Endothelial cell (in vitro differentiated cells): ENCODE data around the gene CREB3L4. TPM values are rescaled to one million over a fixed set of nuclear protein-coding genes. Genes with fewer than 3 reads are reported as not detected.

Experiments used
- DNase-seq: peaks from one replicate; pipeline ENCODE4 v3.0.0; 2021; ENCODE audit warnings: low spot score
- H3K27ac Mint-ChIP-seq: one replicate; pipeline ENCODE4 v1.8.0; 2021; ENCODE audit warnings: mixed read lengths, inconsistent platforms; ENCODE audit not compliant: unreplicated experiment
- H3K27me3 Mint-ChIP-seq: one replicate; pipeline ENCODE4 v1.8.0; 2021; ENCODE audit warnings: mild to moderate bottlenecking, moderate library complexity, mixed read lengths, inconsistent platforms; ENCODE audit not compliant: unreplicated experiment
- H3K36me3 Mint-ChIP-seq: one replicate; pipeline ENCODE4 v1.8.0; 2021; ENCODE audit warnings: mild to moderate bottlenecking, low read depth, mixed read lengths, inconsistent platforms; ENCODE audit not compliant: unreplicated experiment
- H3K4me1 Mint-ChIP-seq: one replicate; pipeline ENCODE4 v1.8.0; 2021; ENCODE audit warnings: mild to moderate bottlenecking, mixed read lengths, inconsistent platforms; ENCODE audit not compliant: unreplicated experiment
- H3K4me3 Mint-ChIP-seq: one replicate; pipeline ENCODE4 v1.8.0; 2021; ENCODE audit warnings: mild to moderate bottlenecking, mixed read lengths, inconsistent platforms; ENCODE audit not compliant: unreplicated experiment
- H3K9me3 Mint-ChIP-seq: one replicate; pipeline ENCODE4 v1.8.0; 2021; ENCODE audit warnings: mixed read lengths, inconsistent platforms; ENCODE audit not compliant: unreplicated experiment
- CTCF ChIP-seq: fragments of 200-600 bp; sonication (generic); IDR thresholded peaks from one replicate; pipeline ENCODE4 v1.5.0; 2021; ENCODE audit warnings: antibody characterized with exemption; ENCODE audit not compliant: unreplicated experiment
- total RNA-seq: library from RNA; stranded (reverse); fragmentation: NEBNext Ultra II Directional; extraction: Animal tissue kit (Norgen Biotek cat#: 25700); gene quantifications from one replicate; pipeline ENCODE4 v1.2.1, GENCODE V29; 2021; ENCODE audit not compliant: unreplicated experiment

Gene CREB3L4
- total RNA-seq, 1 donor from 2014 or later = 13.2 TPM

- no peak for DNase-seq
- no peak overlapping the region for H3K27ac Mint-ChIP-seq
- H3K4me3 Mint-ChIP-seq = peak overlapping the region; percentile 72
Observed at GRCh38 chr1:153953859-153954365, 13.8 kb upstream of the CREB3L4 start.

GRCh38 chr1:153954826-153955225 lies 12.9 kb upstream of the CREB3L4 start:
- Mint-ChIP-seq H3K4me3 (peak overlapping the region; percentile 72), H3K27me3 (peaks cover 9% of the 10 kb centered on the region), H3K27ac (no peak overlapping the region), H3K4me1 (peaks cover 37% of the 10 kb centered on the region), H3K36me3 (peaks cover 39% of the 10 kb centered on the region), H3K9me3 (no peaks in the 10 kb centered on the region)
- no peak for DNase-seq
- no peak for TF ChIP-seq CTCF

More at GRCh38 chr1:153953859-153954365, 13.8 kb upstream of the CREB3L4 start:
- H3K27me3 Mint-ChIP-seq = peaks cover 9% of the 10 kb centered on the region
- TF ChIP-seq CTCF = no peak
- peaks cover 36% of the 10 kb centered on the region for H3K36me3 Mint-ChIP-seq
- no peaks in the 10 kb centered on the region for H3K9me3 Mint-ChIP-seq
- H3K4me1 Mint-ChIP-seq = peaks cover 29% of the 10 kb centered on the region

- peaks cover 53% of the 10 kb centered on the region for H3K4me1 Mint-ChIP-seq
- DNase-seq = no peak
- no peaks in the 10 kb centered on the region for H3K9me3 Mint-ChIP-seq
- TF ChIP-seq CTCF = no peak
- peak overlapping the region; percentile 97 for H3K27ac Mint-ChIP-seq
- H3K27me3 Mint-ChIP-seq = peaks cover 17% of the 10 kb centered on the region
- peak overlapping the region; percentile 100 for H3K4me3 Mint-ChIP-seq
- peaks cover 28% of the 10 kb centered on the region for H3K36me3 Mint-ChIP-seq
Observed at GRCh38 chr1:153956997-153957715, 10.5 kb upstream of the CREB3L4 start.

GRCh38 chr1:153957744-153958110 lies 10.0 kb upstream of the CREB3L4 start:
- Mint-ChIP-seq H3K27ac (peak overlapping the region; percentile 97), H3K4me1 (peaks cover 58% of the 10 kb centered on the region), H3K27me3 (peaks cover 17% of the 10 kb centered on the region), H3K4me3 (peak overlapping the region; percentile 100), H3K9me3 (no peaks in the 10 kb centered on the region), H3K36me3 (peaks cover 24% of the 10 kb centered on the region)
- DNase-seq = no peak
- TF ChIP-seq CTCF = no peak
